GM19351 (cell line): ENCODE measurements around the gene RAD23B.
"Not testable (repeated sequence)": the region's sequence is repeated elsewhere in the genome, so short reads cannot be mapped to it uniquely, and the experiment has no call there.

Experiments
- ATAC-seq: cut with Tn5 transposase; IDR thresholded peaks from one replicate; pipeline ENCODE4 v1.9.1; 2021; ENCODE audit warnings: mild to moderate bottlenecking, moderate library complexity; ENCODE audit not compliant: unreplicated experiment

Gene RAD23B

DNA sequence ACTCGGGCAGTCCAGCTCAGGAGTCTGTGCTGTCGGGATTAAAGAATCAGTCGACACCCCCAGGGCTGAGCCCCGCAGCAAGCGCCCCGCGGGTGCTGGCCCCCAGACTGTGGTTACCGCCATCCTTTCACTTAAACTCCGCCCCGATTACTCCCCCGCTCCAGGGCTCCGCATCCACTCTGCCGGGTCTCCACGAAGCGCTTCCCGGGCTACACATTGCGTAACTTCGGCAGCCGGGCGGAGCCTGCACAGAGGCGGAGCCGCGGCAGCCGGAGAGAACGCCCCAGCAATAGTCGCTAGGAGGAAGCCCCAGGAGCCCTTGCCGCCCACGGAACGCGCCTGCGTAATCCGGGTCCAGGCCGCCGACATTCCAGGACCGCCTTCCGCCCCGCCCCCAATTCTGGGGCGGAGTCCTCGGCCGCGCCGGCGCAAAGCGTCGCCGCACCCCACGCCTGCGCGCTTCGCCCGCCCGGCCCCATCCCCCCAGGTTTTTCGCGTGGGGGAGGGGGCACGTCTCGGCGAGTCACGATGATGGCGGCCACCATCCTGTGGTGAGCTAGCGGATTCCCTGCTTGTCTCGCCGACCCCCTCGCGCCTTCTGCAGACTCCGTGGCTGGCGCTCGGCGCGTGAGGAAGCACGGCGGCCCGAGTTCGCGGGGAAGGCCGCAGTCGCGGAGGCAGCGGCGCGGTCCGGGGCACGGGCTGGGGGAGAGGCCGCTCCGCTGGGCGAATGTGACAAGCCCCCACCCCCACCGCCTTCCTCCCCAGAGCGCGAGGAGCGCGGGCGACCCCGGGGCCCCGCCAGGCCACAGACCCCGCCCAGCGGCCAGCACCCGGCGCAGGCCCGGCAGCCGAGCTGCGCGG is at the start of gene RAD23B:
RAD23B (plus strand) TSS at position 521 of the 864 bp plus-strand sequence. CDS start 351 bp downstream, outside the sequence.
- peak; percentile 79 for ATAC-seq

DNA sequence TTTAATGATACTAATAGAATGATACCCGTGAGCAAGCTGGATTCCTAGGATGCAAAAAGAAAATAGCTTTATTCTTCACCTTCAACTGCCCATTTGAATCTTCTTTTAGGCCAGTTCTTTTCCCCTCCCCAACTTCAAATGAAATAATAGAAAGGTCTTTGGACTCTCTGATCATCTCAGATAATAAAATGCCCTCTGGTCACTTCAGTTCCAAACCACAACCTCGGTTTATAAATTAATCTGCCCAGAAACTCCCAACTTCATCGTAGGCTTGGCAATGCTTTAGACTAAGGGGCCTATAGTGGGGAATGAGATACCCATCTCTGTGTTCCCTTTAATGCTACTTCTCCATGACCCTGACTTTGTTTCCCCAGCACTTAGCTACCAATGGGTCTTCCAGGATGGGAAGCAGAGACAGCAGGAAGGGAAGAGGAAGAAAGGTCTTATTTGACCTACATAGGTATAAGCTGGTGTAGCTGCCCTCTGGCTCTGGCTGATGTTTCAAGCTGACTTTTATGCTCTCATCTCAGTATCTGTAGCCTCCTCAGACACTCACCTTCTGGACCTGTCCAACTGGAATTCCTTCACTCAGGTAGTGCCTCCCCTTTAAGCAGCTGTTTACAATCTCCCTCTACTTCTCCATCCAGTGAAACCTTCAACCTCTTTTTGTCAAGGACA is 47.2 kb upstream of the RAD23B start:
- ATAC-seq = no peak

DNA sequence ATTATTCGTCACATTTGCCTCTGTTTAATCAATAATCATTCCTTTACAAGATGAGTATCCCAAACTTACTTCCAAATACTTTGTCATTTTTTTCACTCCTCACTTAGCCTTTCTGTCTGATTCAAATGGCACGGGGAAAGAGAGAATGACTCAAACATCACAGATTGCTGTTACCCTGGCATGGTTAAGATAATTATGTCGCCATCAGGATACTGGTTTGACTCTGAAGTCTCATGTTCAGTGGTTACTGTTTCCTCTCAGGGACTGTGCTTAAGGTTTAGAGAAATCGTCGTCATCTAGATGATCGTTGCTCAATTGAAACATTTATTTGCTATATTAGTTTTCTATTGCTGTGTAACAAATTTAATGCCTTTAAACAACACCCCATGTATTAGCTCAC is 45.2 kb upstream of the RAD23B start:
- no peak for ATAC-seq

DNA sequence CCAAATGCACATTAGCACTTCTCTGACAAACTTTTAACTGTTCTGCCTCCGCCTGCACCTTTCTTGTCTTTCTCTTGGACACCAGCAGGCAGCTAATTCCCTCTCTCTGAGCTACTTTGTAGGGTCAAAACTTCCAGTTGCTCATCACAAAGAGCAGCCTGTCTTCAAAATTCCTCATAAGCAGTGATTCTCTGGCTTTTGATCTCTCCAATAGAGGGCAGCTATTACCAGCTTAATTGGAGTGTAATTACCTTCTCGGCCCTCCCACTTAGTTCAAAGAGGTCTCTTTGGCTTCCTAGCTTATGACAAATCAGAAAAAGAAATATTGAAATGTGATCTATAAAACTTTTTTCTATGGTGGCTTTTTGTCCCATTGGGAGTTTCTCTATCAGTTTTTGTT is 43.6 kb upstream of the RAD23B start:
- ATAC-seq = no peak

DNA sequence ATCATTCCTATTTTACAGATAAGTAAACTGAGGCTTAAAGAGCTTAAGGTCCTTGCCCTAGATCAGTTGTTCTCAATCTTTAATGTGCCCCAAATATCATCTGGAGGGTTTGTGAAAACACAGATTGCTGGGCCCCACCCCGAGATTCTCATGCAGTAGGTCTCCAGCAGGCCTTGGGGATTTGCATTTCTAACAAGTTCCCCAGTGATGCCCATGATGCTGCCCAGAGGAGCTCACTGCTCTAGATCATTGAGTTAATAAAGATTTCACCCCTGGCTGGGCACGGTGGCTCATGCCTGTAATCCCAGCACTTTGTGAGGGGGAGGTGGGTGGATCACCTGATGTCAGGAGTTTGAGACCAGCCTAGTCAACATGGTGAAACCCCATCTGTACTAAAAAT is 42.8 kb upstream of the RAD23B start:
- ATAC-seq = no peak

DNA sequence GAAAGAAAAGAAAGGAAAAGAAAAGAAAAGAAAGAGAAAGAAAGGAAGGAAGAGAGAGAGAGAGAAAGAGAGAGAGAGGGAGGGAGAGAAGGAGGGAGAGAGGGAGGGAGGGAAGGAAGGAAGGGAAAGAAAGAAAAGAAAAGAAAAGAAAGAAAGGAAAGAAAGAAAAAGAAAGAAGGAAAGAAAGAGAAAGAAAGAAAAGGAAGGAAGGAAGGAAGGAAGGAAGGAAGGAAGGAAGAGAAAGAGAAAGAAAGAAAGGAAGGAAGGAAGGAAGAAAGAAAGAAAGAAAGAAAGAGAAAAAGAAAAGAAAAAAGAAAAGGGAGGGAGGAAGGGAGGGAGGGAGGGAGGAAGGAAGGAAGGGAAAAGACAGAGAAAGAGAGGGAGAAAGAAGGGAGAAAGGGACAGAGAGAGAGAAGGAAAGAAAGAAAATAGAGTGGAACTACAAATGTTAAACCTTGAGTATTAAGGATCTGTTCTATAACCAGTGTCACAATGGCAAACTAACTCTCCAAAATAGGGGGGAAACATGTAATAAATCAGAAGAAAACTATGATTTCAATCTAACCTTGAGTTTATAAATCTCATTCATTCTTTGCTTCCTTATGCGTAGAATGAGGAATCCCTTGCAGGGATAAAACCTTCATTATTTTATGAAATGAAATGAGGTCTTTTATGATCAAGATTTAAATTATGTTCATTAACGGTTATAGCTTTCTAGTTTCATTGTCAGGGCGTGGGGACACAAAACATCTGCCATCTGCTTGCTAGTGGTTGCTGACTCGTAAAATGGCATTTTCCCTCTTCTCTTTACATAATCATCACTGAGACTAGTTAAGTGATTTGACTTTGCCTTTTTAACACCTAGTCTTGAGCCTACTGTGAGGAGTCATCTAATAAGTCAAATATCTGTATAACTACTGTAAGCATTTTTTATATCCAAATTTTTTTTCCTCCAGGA is 40.7 kb upstream of the RAD23B start:
- no peak for ATAC-seq

DNA sequence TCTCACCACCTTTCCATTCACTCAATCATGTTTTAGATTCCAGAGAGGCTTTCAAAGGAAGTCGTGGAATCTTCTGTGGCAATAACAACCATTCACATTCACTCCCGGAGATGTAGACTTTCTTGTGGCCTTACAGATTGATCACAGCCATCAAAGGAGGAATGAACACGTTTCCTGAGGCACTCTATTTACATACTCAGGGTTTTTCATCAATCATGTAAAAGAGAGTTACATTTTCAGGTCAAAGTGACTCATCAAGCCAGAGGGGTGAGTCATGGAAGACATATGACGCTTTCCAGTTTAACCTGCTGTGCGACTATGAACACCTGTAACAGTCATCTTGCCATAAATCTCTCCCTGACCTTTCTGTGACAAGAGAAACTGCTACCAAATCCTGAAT is 39.3 kb upstream of the RAD23B start:
- ATAC-seq = peak; percentile 72

DNA sequence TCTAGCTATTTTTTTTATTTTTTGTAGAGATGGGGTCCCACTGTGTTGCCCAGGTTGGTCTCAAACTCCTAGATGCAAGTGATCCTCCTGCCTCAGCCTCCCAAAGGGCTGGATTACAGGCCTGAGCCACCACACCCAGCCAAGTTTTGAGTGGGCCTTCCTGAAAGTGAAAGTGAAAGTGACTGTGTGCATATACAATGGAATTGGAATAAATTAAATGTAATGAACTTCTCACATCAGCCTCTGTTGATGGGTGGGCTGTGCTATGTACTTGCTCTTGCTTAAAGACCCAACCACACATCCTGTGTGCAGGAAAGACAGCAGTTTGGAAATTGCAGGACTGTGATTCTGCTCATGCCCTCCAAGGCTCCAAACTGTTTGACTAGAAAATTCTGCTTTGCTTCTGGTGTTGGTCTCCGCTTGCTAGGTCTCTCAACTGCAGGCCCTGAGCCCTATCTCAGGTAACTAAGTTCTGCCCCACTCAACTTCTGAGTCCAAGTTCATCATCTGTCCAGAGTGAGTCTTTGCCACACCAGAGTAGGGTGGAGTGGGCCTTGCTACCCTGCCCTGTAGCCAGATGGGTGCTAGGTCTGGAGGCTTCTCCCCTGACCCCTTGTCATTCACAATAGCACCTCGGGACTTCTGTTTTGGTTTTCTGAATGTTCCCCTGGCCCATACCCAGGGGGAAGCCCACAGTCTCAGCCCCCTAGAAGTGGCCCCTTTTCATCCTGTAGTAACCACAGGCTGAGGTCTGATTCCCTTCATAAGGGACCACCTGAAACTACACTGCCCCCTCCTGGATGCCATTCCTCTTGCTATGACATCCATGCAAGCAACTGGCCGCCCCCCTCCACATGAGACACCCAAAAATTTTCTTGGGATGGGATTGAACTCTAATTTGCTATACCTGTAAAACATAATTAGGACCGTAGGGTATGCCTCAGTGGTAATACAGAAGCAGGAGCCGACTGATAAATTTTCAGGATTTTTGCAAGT is 36.5 kb upstream of the RAD23B start:
- ATAC-seq = no peak

DNA sequence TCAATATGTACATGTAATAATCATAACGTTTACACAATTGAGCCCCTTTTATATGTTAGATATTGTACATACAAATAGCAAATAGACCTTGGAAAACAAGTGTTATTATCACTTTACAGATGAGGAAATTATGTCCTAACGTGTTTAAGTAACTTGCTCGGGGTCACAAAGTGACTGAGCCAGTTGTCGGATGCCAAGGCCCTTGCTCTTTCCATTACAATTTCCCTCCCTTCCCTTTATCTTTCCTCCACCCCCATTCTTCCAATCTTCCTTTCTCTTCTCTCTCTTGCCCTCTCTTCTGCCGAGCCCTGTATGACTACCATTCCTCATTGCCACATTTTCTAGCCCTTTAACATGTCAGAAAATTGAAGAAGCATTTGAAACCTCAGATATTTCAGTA is 34.4 kb upstream of the RAD23B start:
- ATAC-seq = no peak

DNA sequence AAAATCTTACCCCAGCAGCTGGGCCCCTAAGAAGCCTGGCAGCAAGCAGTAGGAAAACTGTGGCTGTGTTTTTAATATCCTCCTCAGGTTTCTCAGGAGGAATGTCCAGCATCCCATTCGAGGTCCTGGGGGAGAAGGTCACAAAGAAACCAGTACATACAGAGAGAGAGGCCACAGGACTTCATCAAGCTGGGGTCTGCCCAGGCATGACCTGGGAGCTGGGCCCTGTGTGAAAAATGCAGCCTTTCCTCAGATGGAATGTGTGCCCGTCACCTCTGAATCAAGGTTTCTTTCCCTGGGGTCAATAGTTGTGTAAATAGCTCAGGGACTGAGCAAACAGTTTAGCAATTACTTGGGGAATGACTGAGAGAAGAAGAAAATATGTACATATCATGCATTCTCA is 33.9 kb upstream of the RAD23B start:
- no peak for ATAC-seq

DNA sequence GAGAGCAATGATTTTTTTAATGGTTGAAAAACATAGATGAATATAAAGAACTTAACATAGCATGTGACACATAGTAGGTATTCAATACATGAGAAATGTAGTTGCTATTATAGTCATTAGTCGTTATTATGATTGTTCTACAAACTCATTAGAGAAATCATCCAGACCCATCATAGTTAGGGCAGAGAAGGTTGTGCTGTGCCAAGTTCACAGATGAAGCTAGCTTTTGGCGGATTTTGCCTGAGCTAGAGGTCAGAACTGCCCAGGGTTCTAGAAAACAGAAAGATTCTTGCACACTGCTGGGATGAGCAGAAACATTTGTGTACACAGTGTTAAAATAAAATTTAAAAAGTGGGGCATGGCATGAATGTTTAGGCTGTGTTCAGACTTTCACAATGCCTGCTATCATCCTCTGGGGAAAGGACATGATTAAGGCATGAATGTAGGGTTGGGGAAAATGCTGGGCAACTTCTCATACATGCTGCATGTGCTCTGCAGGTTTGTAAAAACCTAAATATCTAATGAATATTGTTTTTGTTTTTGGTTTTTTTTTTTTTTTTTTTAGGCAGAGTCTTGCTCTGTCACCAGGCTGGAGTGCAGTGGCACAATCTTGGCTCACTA is 33.3 kb upstream of the RAD23B start:
- ATAC-seq = no peak

DNA sequence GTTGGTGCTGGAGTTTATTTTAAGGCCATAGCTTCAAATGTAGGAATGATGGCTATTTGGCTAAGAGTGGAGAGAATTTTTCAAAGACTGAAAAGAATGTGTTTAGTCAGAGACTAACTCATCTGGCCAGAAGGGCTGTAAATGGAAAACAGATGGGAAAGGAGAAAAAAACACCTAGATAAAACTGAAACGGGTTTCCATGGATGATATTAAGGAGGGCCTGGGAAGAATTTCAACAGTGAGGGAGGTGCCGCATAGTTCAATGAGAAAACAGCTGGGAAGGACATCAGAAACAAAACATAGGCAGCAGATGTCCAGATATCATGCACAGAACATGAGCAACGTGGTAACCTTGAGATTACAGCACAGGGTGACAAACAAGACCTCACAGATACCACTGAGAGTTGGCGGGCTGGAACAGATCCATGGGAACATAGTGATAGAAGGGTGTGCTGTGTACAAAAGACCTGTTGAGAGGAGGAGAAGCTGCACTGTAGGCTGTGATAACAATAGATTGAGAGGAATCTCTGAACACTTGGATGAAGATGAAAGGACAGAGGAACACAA is 31.2 kb upstream of the RAD23B start:
- ATAC-seq = no peak

DNA sequence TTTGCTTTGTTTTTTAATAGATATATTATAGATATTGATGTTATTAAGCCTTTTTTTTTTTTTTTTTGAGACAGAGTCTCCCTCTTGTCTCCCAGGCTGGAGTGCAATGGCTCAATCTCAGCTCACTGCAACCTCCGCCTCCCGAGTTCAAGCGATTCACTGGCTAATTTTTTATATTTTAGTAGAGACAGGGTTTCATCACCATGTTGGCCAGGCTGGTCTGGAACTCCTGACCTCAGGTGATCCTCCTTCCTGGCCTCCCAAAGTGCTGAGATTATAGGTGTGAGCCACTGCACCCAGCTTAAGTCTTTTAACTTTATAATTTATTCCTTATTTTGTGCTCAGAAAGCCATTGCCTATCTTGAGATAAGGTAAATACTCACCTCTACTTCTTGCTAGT is 24.2 kb upstream of the RAD23B start:
- ATAC-seq = no peak

DNA sequence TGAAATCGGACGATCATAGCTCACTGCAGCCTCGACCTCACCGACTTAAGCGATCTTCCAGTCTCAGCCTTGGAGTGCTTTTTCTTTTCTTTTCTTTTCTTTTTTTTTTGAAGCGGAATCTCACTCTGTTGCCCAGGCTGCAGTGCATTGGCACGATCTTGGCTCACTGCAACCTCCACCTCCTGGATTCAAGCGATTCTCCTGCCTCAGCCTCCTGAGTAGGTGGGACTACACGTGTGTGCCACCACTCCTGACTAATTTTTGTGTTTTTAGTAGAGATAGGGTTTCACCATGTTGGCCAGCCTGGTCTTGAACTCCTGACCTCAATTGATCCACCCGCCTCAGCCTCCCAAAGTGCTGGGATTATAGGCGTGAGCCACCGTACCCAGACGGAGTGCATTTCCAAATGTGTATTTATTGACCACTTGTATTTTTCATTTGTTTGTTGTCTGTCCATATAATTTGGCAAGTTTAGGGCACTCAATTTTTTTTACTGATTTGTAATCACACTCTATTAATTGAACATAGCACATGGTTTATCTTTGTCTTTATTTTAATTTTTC is 23.2 kb upstream of the RAD23B start:
- not testable (repeated sequence) for ATAC-seq

DNA sequence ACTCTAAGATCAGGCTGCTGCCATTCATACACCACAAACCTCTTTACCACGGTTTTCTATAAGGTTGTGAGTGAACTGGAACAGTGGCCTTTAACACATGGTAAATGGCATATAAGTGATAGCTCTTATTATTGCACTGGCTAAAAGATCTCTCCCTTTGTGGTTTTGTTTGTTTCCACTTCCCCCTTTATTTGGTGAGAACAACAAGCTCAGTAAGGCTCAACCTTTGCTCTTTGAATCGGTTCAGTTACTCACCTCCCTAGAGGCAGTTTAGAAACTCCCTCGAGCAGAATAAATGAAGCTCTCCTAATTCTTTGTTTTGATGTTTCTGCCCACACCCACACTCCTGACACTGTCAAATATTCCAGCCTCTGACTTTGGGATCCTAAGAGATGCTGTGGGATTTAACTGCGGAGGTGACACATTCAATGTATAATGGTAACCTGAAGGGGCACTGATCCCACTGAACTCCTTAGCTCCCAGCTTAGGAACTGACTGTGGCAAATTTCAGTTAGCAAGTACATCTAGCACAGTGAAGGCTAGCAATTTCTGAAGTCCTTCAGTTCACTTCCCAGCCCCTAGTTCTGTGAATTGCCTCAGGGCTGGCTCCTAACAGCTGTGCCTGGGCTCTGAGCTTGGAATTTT is 22.5 kb upstream of the RAD23B start:
- peak; percentile 98 for ATAC-seq

DNA sequence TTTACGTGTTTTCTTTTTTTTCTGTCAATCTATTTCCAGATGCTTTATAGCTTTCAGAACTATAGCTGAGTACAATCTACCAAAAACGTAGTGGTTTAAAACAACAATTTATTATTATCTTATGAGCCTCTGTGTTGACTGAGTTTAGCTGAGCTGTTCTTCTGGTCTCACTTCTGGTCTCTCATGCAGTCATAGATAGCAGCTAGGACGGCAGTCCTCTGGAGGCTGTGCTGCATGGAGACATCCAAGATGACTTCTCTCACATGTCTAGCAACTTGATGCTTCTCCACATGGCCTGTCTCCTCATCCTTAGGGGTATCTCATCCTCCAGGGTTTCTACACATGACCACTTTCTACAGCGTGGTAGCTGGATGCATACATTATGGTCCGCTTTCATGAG is 22.0 kb upstream of the RAD23B start:
- ATAC-seq = no peak

DNA sequence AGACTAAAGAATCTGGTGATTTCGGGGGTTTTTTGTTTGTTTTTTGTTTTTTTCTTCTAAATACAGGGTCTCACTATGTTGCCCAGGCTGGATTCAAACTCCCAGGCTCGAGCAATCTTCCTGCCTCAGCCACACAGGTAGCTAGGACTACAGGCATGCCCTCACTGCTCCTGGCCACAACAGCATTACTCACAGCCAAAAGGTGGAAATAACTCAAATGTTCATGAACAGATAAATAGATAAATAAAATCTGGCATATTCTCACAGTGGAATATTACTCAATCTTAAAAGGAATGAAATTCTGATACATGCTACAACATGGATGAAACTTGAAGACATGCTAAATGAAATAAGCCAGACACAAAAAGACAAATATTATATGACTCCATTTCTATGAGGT is 19.8 kb upstream of the RAD23B start:
- ATAC-seq = no peak

DNA sequence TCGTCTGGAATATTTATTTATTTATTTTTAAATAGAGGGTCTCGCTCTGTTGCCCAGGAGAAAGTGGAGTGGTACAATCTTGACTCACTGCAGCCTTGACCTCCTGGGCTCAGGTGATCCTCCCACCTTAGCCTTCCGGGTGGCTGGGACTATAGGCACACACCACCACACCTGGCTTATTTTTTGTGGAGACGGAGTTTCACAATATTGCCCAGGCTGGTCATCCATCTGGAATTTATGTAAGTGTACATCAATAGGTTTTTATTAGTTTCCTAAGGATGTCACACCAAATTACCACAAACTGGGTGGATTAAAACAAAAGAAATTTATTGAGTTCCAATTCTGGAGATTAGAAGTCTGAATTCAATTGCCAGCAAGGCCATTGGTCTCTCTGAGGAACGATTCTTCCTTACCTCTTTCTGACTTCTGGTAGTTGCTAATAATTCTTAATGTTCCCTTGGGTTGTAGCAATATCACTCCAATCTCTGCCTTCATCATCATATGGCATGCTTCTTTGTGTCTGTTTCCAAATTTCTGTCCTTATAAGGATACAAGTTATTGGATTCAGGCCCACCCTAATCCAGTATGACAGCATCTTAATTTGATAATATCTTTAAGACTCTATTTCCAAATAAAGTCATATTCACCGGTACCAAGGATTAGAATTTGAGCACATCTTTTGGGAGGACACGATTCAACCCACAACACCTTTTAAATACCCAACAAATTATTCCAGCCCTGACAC is 16.3 kb upstream of the RAD23B start:
- ATAC-seq = no peak
